Kidney epithelial cell (primary cell): ENCODE data around the gene SHISAL2B. TPM values are rescaled to one million over a fixed set of nuclear protein-coding genes. Genes with fewer than 3 reads are reported as not detected.

Source experiments
- DNase-seq: peaks from one replicate; pipeline ENCODE4 v3.0.0-alpha.2; 2010; ENCODE audit warnings: low read depth
- H3K27me3 ChIP-seq: 2 replicates; pipeline ENCODE4 v1.6.0; 2011; ENCODE audit warnings: low read length; ENCODE audit not compliant: control insufficient read depth, insufficient read depth
- H3K36me3 ChIP-seq: 2 replicates; pipeline ENCODE4 v1.5.1; 2011; ENCODE audit warnings: low read length; ENCODE audit not compliant: control insufficient read depth, insufficient read depth
- H3K4me3 ChIP-seq: 2 replicates; pipeline ENCODE4 v1.5.1; 2011; ENCODE audit warnings: low read depth, mild to moderate bottlenecking, control low read depth, low read length
- total RNA-seq: library from RNA; depleted of rRNA; stranded (reverse); fragments of >200 nt; gene quantifications from 2 replicates; pipeline ENCODE4 v1.2.3, GENCODE V29; 2015
- TF ChIP-seq, protein P1 (sequence below): IDR thresholded peaks from 2 replicates; pipeline ENCODE4 v1.5.1; 2011; ENCODE audit warnings: mild to moderate bottlenecking, moderate library complexity, low read length, control low read depth, inconsistent platforms; ENCODE audit not compliant: insufficient read depth, poor library complexity, severe bottlenecking

SHISAL2B gene
- total RNA-seq, 1 donor from 2014 or later: not detected

DNA sequence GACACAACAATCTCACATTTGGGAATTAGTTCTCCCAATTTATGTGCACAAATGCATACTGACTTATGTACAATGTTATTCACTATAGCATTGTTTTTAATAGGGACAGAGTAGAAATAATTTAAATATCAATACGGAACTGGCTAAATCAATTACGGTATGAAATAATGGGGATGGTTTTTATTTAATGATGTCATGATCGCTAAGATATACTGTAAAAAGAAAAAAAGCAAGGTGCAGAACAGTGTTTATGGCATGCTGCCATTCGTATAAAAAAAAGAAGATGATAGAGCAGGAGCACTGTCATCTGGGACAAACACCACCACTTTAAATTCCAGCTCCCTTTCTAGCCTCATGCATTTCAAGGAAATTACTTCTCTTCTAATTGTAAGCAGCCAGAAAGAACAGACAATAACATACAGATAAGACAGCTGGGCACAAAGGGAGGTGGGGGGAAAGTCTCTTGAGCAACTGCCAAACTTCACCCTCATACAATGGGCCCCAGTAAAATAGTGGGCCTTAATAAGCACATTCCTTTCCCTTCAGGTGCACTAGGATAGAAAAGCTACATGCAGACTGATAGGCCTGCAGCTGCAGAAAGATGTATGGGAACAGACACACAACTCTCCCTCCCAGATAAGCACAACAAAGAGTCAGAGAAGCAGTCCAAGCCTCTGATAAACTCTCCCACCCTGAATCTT lies 69.8 kb downstream of the SHISAL2B start:
- no peak for DNase-seq
- TF ChIP-seq, protein P1, sequence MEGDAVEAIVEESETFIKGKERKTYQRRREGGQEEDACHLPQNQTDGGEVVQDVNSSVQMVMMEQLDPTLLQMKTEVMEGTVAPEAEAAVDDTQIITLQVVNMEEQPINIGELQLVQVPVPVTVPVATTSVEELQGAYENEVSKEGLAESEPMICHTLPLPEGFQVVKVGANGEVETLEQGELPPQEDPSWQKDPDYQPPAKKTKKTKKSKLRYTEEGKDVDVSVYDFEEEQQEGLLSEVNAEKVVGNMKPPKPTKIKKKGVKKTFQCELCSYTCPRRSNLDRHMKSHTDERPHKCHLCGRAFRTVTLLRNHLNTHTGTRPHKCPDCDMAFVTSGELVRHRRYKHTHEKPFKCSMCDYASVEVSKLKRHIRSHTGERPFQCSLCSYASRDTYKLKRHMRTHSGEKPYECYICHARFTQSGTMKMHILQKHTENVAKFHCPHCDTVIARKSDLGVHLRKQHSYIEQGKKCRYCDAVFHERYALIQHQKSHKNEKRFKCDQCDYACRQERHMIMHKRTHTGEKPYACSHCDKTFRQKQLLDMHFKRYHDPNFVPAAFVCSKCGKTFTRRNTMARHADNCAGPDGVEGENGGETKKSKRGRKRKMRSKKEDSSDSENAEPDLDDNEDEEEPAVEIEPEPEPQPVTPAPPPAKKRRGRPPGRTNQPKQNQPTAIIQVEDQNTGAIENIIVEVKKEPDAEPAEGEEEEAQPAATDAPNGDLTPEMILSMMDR: no peak
- Histone ChIP-seq H3K36me3 (no peaks in the 10 kb centered on the region), H3K27me3 (no peaks in the 10 kb centered on the region), H3K4me3 (no peak overlapping the region)

DNA sequence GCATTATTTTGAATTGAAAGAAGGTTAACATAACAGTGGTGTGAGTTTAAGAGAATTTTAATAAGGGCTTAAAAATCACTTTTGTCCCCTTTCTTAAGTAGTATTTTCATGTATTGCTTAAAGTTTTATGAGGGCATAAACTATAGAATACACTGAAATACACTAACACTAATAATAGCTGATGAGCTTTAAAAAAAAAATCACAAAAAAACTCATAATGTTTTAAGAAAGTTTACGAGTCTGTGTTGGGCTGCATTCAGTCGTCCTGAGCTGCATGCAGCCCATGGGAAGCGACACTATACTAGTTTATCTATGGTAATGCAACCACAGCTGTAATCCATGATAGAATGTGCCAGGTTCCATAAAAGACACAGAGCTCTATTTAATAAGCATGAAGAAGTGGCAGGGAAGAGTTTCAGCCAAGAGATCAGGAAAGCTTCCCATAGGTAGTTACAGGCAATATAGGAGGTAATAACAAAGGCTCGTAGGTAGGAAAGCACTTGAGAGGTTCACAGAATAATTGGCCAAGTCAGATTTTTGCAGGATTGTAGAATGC lies 73.7 kb downstream of the SHISAL2B start:
- no peaks in the 10 kb centered on the region for H3K27me3 ChIP-seq
- DNase-seq: no peak
- H3K4me3 ChIP-seq: no peak overlapping the region
- TF ChIP-seq, protein P1: no peak
- H3K36me3 ChIP-seq: peaks cover 2% of the 10 kb centered on the region

DNA sequence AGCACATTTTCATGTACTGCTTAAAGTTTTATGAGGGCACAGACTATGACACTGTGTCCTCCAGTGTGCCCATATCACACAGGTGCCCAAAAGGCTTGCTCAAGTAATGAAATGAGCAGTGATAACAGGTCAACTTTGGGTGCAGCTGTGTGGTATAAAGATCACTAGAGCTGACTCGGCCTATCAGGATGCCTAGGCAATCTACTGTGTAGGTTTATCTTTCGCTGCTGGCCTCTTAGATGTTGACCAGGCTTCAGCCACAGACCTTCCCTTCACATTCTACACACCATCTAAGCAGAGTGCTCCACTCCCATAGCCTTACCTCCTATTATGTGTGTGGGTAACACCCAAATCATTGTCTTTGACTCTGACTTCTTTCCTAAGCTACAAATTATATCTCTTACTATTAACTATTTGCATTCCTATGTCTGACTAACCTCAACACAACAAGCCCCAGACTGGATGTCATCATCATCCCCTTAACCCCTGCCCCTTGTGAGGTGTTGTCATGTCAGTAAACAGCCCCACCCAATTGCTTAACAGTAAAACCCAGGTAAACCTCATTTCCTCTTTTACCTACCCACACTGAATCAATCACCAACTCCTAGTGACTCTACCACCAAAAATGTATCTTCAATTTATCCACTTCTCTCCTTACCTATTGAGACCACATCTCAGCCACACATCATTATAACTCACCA lies 75.7 kb downstream of the SHISAL2B start:
- TF ChIP-seq, protein P1: no peak
- Histone ChIP-seq H3K4me3 (no peak overlapping the region), H3K36me3 (peaks cover 2% of the 10 kb centered on the region), H3K27me3 (no peaks in the 10 kb centered on the region)
- no peak for DNase-seq

GRCh38 chr5:64766941-64767340 lies 76.6 kb downstream of the SHISAL2B start:
- TF ChIP-seq, protein P1: no peak
- Histone ChIP-seq H3K4me3 (peak overlapping the region; percentile 83), H3K36me3 (peaks cover 2% of the 10 kb centered on the region), H3K27me3 (no peaks in the 10 kb centered on the region)
- no peak for DNase-seq

Other genes starting within 250 kb of the SHISAL2B start
- gene RGS7BP, start 184.5 kb upstream of the SHISAL2B start, total RNA-seq: not detected in 2 replicates
- gene SREK1IP1, start 78.2 kb downstream of the SHISAL2B start, total RNA-seq: 7.9 and 8.1 TPM in 2 replicates
- gene CWC27, start 78.4 kb downstream of the SHISAL2B start, total RNA-seq: 18.4 and 23.6 TPM in 2 replicates